T-helper 1 cell treated with Interleukin-12 subunit alpha and Interleukin-12 subunit beta and Interleukin-4 antibody, amounts not matched to agents 30 μg/mL and 1 μg/mL, for 36 hours (primary cell): ENCODE data around the gene HMCN1.

Source experiments
- H3K27ac Mint-ChIP-seq: one replicate; pipeline ENCODE4 v1.8.0; 2021; ENCODE audit warnings: mild to moderate bottlenecking, mixed read lengths
- H3K27me3 Mint-ChIP-seq: one replicate; pipeline ENCODE4 v1.8.0; 2021; ENCODE audit warnings: low read depth, mixed read lengths
- H3K36me3 Mint-ChIP-seq: one replicate; pipeline ENCODE4 v1.8.0; 2021; ENCODE audit warnings: low read depth, mixed read lengths
- H3K4me1 Mint-ChIP-seq: one replicate; pipeline ENCODE4 v1.8.0; 2021; ENCODE audit warnings: low read depth, mixed read lengths
- H3K4me3 Mint-ChIP-seq: one replicate; pipeline ENCODE4 v1.8.0; 2021; ENCODE audit warnings: mild to moderate bottlenecking, moderate library complexity, mixed read lengths
- H3K9me3 Mint-ChIP-seq: one replicate; pipeline ENCODE4 v1.8.0; 2021; ENCODE audit warnings: mixed read lengths

Gene HMCN1

GRCh38 chr1:186112280-186112679, 378.1 kb downstream of the HMCN1 start:
- H3K27me3 Mint-ChIP-seq, result no peaks in the 10 kb centered on the region
- H3K36me3 Mint-ChIP-seq, result no peaks in the 10 kb centered on the region
- no peaks in the 10 kb centered on the region for H3K9me3 Mint-ChIP-seq
- H3K4me3 Mint-ChIP-seq, result no peak overlapping the region
- no peak overlapping the region for H3K27ac Mint-ChIP-seq
- no peaks in the 10 kb centered on the region for H3K4me1 Mint-ChIP-seq

GRCh38 chr1:186113461-186113860, 379.3 kb downstream of the HMCN1 start:
- Mint-ChIP-seq H3K36me3 (no peaks in the 10 kb centered on the region), H3K9me3 (no peaks in the 10 kb centered on the region), H3K4me3 (no peak overlapping the region), H3K4me1 (no peaks in the 10 kb centered on the region), H3K27ac (no peak overlapping the region), H3K27me3 (no peaks in the 10 kb centered on the region)

GRCh38 chr1:186118724-186119123, 384.5 kb downstream of the HMCN1 start:
- Mint-ChIP-seq H3K27me3 (no peaks in the 10 kb centered on the region), H3K4me1 (no peaks in the 10 kb centered on the region), H3K36me3 (no peaks in the 10 kb centered on the region), H3K27ac (no peak overlapping the region), H3K9me3 (no peaks in the 10 kb centered on the region), H3K4me3 (no peak overlapping the region)

- no peaks in the 10 kb centered on the region for H3K9me3 Mint-ChIP-seq
- H3K4me3 Mint-ChIP-seq, result no peak overlapping the region
- no peaks in the 10 kb centered on the region for H3K4me1 Mint-ChIP-seq
- no peaks in the 10 kb centered on the region for H3K36me3 Mint-ChIP-seq
- no peaks in the 10 kb centered on the region for H3K27me3 Mint-ChIP-seq
- no peak overlapping the region for H3K27ac Mint-ChIP-seq
Observed at GRCh38 chr1:186122837-186123236, 388.6 kb downstream of the HMCN1 start.

GRCh38 chr1:186125035-186125434, 390.8 kb downstream of the HMCN1 start:
- no peak overlapping the region for H3K4me3 Mint-ChIP-seq
- H3K36me3 Mint-ChIP-seq, result no peaks in the 10 kb centered on the region
- no peaks in the 10 kb centered on the region for H3K9me3 Mint-ChIP-seq
- no peaks in the 10 kb centered on the region for H3K27me3 Mint-ChIP-seq
- H3K27ac Mint-ChIP-seq, result no peak overlapping the region
- H3K4me1 Mint-ChIP-seq, result no peaks in the 10 kb centered on the region

GRCh38 chr1:186125511-186125910, 391.3 kb downstream of the HMCN1 start:
- Mint-ChIP-seq H3K9me3 (no peaks in the 10 kb centered on the region), H3K27me3 (no peaks in the 10 kb centered on the region), H3K4me1 (no peaks in the 10 kb centered on the region), H3K4me3 (no peak overlapping the region), H3K27ac (no peak overlapping the region), H3K36me3 (no peaks in the 10 kb centered on the region)

- Mint-ChIP-seq H3K27ac (no peak overlapping the region), H3K36me3 (no peaks in the 10 kb centered on the region), H3K27me3 (no peaks in the 10 kb centered on the region)
Observed at GRCh38 chr1:186129758-186130157, 395.6 kb downstream of the HMCN1 start.

GRCh38 chr1:186139115-186139514, 404.9 kb downstream of the HMCN1 start:
- Mint-ChIP-seq H3K27ac (no peak overlapping the region), H3K4me3 (no peak overlapping the region), H3K36me3 (no peaks in the 10 kb centered on the region), H3K9me3 (no peaks in the 10 kb centered on the region), H3K27me3 (peaks cover 9% of the 10 kb centered on the region), H3K4me1 (no peaks in the 10 kb centered on the region)

More at GRCh38 chr1:186129758-186130157, 395.6 kb downstream of the HMCN1 start:
- H3K4me1 Mint-ChIP-seq, result no peaks in the 10 kb centered on the region
- H3K4me3 Mint-ChIP-seq, result no peak overlapping the region
- no peaks in the 10 kb centered on the region for H3K9me3 Mint-ChIP-seq

- Mint-ChIP-seq H3K36me3 (no peaks in the 10 kb centered on the region), H3K27me3 (peaks cover 9% of the 10 kb centered on the region), H3K4me1 (no peaks in the 10 kb centered on the region), H3K9me3 (no peaks in the 10 kb centered on the region), H3K4me3 (no peak overlapping the region), H3K27ac (no peak overlapping the region)
Observed at GRCh38 chr1:186139701-186140100, 405.5 kb downstream of the HMCN1 start.

- H3K27ac Mint-ChIP-seq, result no peak overlapping the region
- no peaks in the 10 kb centered on the region for H3K4me1 Mint-ChIP-seq
- H3K4me3 Mint-ChIP-seq, result no peak overlapping the region
- H3K9me3 Mint-ChIP-seq, result no peaks in the 10 kb centered on the region
- peaks cover 9% of the 10 kb centered on the region for H3K27me3 Mint-ChIP-seq
- no peaks in the 10 kb centered on the region for H3K36me3 Mint-ChIP-seq
Observed at GRCh38 chr1:186142159-186142558, 408.0 kb downstream of the HMCN1 start.

- no peaks in the 10 kb centered on the region for H3K9me3 Mint-ChIP-seq
- H3K4me1 Mint-ChIP-seq, result no peaks in the 10 kb centered on the region
- H3K4me3 Mint-ChIP-seq, result no peak overlapping the region
Observed at GRCh38 chr1:186142916-186143315, 408.7 kb downstream of the HMCN1 start.

GRCh38 chr1:186143481-186143880, 409.3 kb downstream of the HMCN1 start:
- Mint-ChIP-seq H3K36me3 (no peaks in the 10 kb centered on the region), H3K27me3 (peaks cover 9% of the 10 kb centered on the region), H3K27ac (no peak overlapping the region), H3K4me1 (no peaks in the 10 kb centered on the region), H3K4me3 (no peak overlapping the region), H3K9me3 (no peaks in the 10 kb centered on the region)

More at GRCh38 chr1:186142916-186143315, 408.7 kb downstream of the HMCN1 start:
- Mint-ChIP-seq H3K27me3 (peaks cover 9% of the 10 kb centered on the region), H3K36me3 (no peaks in the 10 kb centered on the region), H3K27ac (no peak overlapping the region)

- peaks cover 6% of the 10 kb centered on the region for H3K27me3 Mint-ChIP-seq
- H3K27ac Mint-ChIP-seq, result no peak overlapping the region
- no peaks in the 10 kb centered on the region for H3K9me3 Mint-ChIP-seq
- H3K36me3 Mint-ChIP-seq, result no peaks in the 10 kb centered on the region
- H3K4me1 Mint-ChIP-seq, result no peaks in the 10 kb centered on the region
- no peak overlapping the region for H3K4me3 Mint-ChIP-seq
Observed at GRCh38 chr1:186144505-186144904, 410.3 kb downstream of the HMCN1 start.

- no peak overlapping the region for H3K27ac Mint-ChIP-seq
- no peaks in the 10 kb centered on the region for H3K9me3 Mint-ChIP-seq
- H3K36me3 Mint-ChIP-seq, result no peaks in the 10 kb centered on the region
- peaks cover 6% of the 10 kb centered on the region for H3K27me3 Mint-ChIP-seq
- no peaks in the 10 kb centered on the region for H3K4me1 Mint-ChIP-seq
- no peak overlapping the region for H3K4me3 Mint-ChIP-seq
Observed at GRCh38 chr1:186146974-186147373, 412.8 kb downstream of the HMCN1 start.

GRCh38 chr1:186149591-186149990, 415.4 kb downstream of the HMCN1 start:
- H3K4me1 Mint-ChIP-seq, result no peaks in the 10 kb centered on the region

GRCh38 chr1:186152227-186152619, 418.0 kb downstream of the HMCN1 start:
- H3K27ac Mint-ChIP-seq, result no peak overlapping the region

More at GRCh38 chr1:186149591-186149990, 415.4 kb downstream of the HMCN1 start:
- H3K4me3 Mint-ChIP-seq, result no peak overlapping the region
- H3K9me3 Mint-ChIP-seq, result no peaks in the 10 kb centered on the region
- no peak overlapping the region for H3K27ac Mint-ChIP-seq
- peaks cover 8% of the 10 kb centered on the region for H3K27me3 Mint-ChIP-seq
- H3K36me3 Mint-ChIP-seq, result no peaks in the 10 kb centered on the region

More at GRCh38 chr1:186152227-186152619, 418.0 kb downstream of the HMCN1 start:
- Mint-ChIP-seq H3K4me1 (no peaks in the 10 kb centered on the region), H3K4me3 (no peak overlapping the region), H3K27me3 (peaks cover 14% of the 10 kb centered on the region), H3K9me3 (no peaks in the 10 kb centered on the region), H3K36me3 (no peaks in the 10 kb centered on the region)
